ENCODE data around the gene CPTP. TPM values are rescaled to one million over a fixed set of nuclear protein-coding genes. Genes with fewer than 3 reads are reported as not detected.
A peak's percentile ranks its signal among the peaks of the same experiment; 100 is the strongest.

Gene CPTP
- total RNA-seq, 1 donor, result 17.7 TPM

DNA sequence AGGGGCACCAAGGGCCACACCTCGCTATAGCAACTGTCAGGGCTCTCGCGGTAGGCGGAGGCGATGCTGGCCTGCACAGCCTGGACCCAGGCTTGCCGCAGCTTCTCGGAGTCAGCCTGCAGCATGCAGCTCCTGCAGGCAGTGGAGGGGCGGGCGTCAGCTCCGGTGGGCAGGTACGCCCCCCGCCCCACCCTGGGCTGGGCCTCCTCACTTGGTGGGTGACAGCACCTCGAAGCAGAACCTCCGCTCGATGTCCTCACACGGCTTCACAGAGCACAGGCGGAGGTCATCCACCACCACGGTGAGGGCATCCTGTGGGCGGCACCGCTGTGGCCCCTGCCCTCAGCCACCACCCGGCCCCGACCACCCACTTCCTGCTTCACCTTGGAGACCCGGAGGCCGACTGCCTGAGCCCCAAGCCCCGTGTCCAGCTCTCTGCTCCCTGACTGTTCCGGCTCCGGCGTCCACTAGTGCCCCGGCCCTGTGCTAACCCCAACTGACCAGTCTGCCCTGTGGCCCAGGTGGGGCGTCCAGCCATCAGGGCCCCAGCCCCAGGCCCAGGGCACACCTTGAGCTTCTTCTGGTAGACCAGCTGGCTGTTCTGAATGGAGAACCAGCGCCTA is 26.7 kb upstream of the CPTP start:
- TF ChIP-seq, protein P1, sequence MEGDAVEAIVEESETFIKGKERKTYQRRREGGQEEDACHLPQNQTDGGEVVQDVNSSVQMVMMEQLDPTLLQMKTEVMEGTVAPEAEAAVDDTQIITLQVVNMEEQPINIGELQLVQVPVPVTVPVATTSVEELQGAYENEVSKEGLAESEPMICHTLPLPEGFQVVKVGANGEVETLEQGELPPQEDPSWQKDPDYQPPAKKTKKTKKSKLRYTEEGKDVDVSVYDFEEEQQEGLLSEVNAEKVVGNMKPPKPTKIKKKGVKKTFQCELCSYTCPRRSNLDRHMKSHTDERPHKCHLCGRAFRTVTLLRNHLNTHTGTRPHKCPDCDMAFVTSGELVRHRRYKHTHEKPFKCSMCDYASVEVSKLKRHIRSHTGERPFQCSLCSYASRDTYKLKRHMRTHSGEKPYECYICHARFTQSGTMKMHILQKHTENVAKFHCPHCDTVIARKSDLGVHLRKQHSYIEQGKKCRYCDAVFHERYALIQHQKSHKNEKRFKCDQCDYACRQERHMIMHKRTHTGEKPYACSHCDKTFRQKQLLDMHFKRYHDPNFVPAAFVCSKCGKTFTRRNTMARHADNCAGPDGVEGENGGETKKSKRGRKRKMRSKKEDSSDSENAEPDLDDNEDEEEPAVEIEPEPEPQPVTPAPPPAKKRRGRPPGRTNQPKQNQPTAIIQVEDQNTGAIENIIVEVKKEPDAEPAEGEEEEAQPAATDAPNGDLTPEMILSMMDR (IDR thresholded peaks at IDR 0.05; ENCODE audit: insufficient read depth, low read length), result no peak
- no peak for DNase-seq (ENCODE audit: low read depth)
- no peak overlapping the region for H3K4me3 ChIP-seq (ENCODE audit: low read depth, low read length)

DNA sequence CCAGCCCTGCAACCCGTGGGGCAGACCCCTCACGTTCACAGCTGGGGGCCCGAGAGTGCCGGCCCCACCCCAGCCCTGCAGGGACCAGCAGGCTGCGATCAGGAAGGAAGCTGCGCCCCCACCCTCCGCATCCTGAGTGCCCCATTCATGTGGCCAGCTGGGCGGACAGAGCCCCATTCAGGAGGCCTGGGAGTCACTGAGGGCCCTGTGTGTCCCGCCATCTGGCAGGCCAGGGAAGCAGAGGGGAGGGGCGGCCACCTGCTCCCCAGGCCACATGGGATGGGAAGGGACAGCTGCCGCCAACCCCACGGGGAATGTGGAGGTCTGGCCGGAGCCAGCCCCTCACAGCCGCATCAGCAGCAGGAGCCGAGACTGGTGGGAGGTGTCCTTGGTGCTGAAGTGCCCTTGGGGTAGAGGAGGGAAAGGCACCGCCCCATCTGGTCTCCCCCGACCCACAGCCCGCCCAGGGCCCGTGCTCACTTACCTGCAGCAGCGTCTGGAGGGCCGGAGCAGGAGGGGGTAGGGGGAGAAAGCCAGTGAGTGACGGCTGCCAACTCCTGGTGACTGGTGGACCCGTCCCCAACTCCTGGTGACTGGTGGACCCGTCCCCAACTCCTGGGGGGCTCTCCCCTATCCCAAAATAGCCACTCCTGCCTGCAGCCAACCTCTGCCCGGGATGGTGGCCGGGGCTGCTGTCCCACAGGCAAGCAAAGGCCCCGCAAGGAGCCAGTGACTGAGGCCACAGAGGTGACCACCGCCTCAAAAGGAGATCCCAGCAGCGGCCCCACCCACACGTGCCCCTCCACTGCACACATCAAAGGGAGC is 25.5 kb upstream of the CPTP start:
- no peak overlapping the region for H3K4me3 ChIP-seq (ENCODE audit: low read depth, low read length)
- TF ChIP-seq, protein P1 (IDR thresholded peaks at IDR 0.05; ENCODE audit: insufficient read depth, low read length), result no peak
- no peak for DNase-seq (ENCODE audit: low read depth)

DNA sequence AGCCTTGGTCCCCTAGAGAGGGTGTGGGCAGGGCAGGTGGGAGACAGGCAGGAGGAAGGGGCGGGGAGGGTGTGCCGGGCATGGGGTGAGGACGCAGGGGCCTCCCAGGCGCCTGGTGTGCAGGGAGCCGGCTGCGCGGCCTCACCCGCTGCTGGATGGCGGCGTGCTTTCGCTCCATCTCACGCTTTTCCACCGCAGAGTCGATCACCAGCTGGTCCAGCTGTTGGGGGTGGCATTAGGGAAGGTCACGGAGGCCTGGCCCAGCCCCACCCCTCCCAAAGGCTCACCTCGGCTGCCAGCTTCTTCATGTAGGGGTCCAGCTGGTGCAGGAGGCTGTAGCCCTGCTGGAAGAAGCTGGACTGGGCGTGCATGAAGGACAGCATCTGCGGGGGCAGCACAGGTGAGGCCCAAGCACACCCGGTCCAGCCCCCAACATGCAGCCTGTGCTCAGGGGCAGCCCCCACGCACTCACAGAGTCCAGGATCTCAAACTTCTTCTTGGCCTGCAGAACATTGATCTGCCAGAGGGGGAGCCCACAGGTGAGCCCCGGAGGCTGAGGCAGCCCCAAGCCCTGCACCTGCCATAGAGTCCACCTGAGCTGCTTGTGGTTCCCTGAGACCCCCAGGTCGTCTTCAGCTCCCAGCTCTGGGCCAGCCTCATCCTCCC is 24.8 kb upstream of the CPTP start:
- H3K4me3 ChIP-seq (ENCODE audit: low read depth, low read length), result no peak overlapping the region
- no peak for DNase-seq (ENCODE audit: low read depth)
- TF ChIP-seq, protein P1 (IDR thresholded peaks at IDR 0.05; ENCODE audit: insufficient read depth, low read length), result peak; percentile 31

DNA sequence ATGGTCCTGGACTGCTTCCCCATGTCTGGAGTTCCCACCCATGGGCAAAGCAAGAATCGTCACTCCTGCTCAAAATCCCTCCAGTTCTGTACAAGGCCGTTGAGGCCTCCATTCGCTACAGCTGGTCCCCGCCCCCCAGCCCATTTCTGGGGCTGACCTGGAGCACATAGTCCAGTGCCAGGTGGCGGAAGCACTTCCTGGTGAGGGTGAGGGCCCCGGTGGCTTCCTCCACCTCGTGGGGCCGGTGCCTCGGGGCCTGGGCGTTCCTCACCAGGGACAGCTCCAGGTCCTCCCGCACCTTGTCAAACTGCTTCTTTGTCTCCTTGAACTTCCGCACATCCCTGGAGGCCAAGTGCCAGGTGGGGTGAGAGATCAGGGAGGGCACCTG is 24.3 kb upstream of the CPTP start:
- DNase-seq (ENCODE audit: low read depth), result no peak
- TF ChIP-seq, protein P1 (IDR thresholded peaks at IDR 0.05; ENCODE audit: insufficient read depth, low read length), result no peak
- no peak overlapping the region for H3K4me3 ChIP-seq (ENCODE audit: low read depth, low read length)

DNA sequence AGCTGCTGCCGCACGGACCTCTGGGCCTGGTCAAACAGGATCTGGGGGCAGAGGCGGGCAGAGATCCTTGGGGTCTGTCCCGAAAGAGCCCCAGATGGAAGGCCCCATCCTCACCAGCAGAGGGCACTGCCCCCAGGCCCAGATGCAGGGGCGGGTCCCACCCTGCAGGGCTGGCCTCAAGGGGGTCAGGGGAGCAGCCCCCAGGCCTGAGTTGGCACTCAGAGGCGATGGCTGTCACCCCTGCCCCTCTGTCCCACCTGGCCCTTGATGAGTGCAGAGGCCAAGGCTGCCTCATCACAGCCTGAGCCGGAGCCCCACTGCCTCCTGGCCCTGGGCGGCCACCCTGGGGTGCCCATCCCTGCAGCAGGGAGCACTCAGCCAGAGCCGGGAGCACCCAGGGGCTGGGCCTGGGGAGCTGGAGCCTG is 22.6 kb upstream of the CPTP start:
- no peak overlapping the region for H3K4me3 ChIP-seq (ENCODE audit: low read depth, low read length)
- no peak for DNase-seq (ENCODE audit: low read depth)
- TF ChIP-seq, protein P1 (IDR thresholded peaks at IDR 0.05; ENCODE audit: insufficient read depth, low read length), result peak; percentile 41

DNA sequence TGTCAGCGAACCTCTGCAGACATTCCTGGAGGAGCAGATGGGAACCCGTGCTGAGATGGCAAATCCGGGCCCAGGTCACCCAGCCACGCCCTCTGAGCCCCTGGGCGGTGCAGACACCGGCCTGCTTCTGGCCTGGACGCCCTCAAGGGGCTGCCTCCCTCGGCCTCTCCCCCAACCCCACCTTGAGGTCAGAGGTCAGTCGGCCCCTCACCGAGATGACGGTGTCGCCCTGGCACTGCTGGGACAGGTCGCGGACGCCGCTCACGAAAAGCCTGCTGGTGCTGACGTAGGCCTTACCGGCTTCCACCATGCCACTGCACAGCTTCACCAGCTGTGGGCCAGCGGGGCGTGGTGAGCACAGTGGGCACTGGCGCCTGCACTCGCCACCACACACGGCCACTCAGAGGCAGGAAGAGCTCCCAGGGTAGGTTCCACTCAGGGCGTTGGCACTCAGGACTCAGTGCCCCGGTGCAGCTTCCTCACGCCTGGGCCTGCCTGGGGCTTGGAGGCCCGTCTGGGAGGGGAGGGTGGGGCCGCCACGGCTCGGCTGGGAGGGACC is 21.6 kb upstream of the CPTP start:
- TF ChIP-seq, protein P1 (IDR thresholded peaks at IDR 0.05; ENCODE audit: insufficient read depth, low read length), result no peak
- DNase-seq (ENCODE audit: low read depth), result no peak
- H3K4me3 ChIP-seq (ENCODE audit: low read depth, low read length), result no peak overlapping the region
